NB4 (cell line): Measurements from ENCODE around the gene PMAIP1.

Experiments used
- CTCF ChIP-seq: IDR thresholded peaks from one replicate; pipeline ENCODE4 v1.5.1; 2012; ENCODE audit warnings: low read depth, low read length
- MAX ChIP-seq: IDR thresholded peaks from 2 replicates; pipeline ENCODE4 v1.6.1; 2011; ENCODE audit warnings: low read depth, low read length
- MYC ChIP-seq: IDR thresholded peaks from 2 replicates; pipeline ENCODE4 v1.6.1; 2011; ENCODE audit warnings: low read depth, low read length
- POLR2A ChIP-seq: IDR thresholded peaks from 2 replicates; pipeline ENCODE4 v1.6.1; 2011; ENCODE audit warnings: mild to moderate bottlenecking; ENCODE audit not compliant: insufficient read length; ENCODE audit errors: extremely low read depth

- TF ChIP-seq CTCF (no peak), POLR2A (no peak), MAX (no peak), MYC (no peak)
Measured at GRCh38 chr18:59910967-59911366, 11.2 kb downstream of the PMAIP1 start.
